Neural cell (in vitro differentiated cells): ENCODE results near the gene CHTF8.

Source experiments
- EP300 ChIP-seq: fragments of 450-650 bp; conservative IDR thresholded peaks from 2 replicates; pipeline ENCODE4 v1.6.1; 2014; ENCODE audit warnings: antibody characterized with exemption, mild to moderate bottlenecking, moderate library complexity; ENCODE audit not compliant: poor library complexity, severe bottlenecking
- EZH2 ChIP-seq: fragments of 200-600, 300-800 bp; shearing (Covaris generic), sonication (generic); IDR thresholded peaks from 2 replicates; pipeline ENCODE4 v1.6.1; 2014; ENCODE audit warnings: antibody characterized with exemption, low read length, borderline replicate concordance, mild to moderate bottlenecking; ENCODE audit not compliant: insufficient read depth, poor library complexity, severe bottlenecking
- POLR2AphosphoS5 ChIP-seq: IDR thresholded peaks from 2 replicates; pipeline ENCODE4 v1.6.1; 2012
- RAD21 ChIP-seq: fragments of 450-650 bp; conservative IDR thresholded peaks from 2 replicates; pipeline ENCODE4 v1.6.1; 2014; ENCODE audit warnings: antibody characterized with exemption, mild to moderate bottlenecking, moderate library complexity
- SMC3 ChIP-seq: fragments of 450-650 bp; conservative IDR thresholded peaks from 2 replicates; pipeline ENCODE4 v1.6.1; 2014; ENCODE audit warnings: antibody characterized with exemption, mild to moderate bottlenecking, moderate library complexity; ENCODE audit not compliant: poor library complexity
- TAF1 ChIP-seq: IDR thresholded peaks from 2 replicates; pipeline ENCODE4 v1.6.1; 2012; ENCODE audit warnings: low read depth
- TF ChIP-seq, protein P1 (sequence below): fragments of 450-650 bp; IDR thresholded peaks from 2 replicates; pipeline ENCODE4 v1.5.1; 2014; ENCODE audit warnings: antibody characterized with exemption, mild to moderate bottlenecking, moderate library complexity; ENCODE audit not compliant: poor library complexity, severe bottlenecking
- TF ChIP-seq, protein P2 (sequence below): IDR thresholded peaks from 2 replicates; pipeline ENCODE4 v1.6.1; 2012; ENCODE audit warnings: borderline replicate concordance

DNA sequence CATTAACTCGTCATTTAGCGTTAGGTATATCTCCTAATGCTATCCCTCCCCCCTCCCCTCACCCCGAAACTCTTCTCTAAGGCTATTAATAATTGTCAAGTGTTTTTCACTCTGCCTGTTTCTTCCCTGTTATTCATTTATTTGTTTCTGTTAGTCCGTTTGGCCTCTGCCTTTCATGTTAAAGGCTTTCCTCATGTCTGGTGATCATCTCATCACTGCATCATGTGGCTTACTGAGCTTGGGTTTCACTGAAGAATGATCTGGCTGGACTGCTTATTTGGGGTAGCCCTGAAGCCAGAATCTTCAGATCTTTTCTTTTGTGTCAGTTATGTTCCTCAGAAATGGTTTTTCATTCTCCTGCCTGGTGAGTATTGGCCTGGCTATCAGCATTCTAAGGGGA lies 9.5 kb upstream of the CHTF8 start:
- TF ChIP-seq EP300 (no peak), POLR2AphosphoS5 (no peak), TAF1 (no peak), EZH2 (no peak), SMC3 (no peak), RAD21 (no peak)
- TF ChIP-seq, protein P1, sequence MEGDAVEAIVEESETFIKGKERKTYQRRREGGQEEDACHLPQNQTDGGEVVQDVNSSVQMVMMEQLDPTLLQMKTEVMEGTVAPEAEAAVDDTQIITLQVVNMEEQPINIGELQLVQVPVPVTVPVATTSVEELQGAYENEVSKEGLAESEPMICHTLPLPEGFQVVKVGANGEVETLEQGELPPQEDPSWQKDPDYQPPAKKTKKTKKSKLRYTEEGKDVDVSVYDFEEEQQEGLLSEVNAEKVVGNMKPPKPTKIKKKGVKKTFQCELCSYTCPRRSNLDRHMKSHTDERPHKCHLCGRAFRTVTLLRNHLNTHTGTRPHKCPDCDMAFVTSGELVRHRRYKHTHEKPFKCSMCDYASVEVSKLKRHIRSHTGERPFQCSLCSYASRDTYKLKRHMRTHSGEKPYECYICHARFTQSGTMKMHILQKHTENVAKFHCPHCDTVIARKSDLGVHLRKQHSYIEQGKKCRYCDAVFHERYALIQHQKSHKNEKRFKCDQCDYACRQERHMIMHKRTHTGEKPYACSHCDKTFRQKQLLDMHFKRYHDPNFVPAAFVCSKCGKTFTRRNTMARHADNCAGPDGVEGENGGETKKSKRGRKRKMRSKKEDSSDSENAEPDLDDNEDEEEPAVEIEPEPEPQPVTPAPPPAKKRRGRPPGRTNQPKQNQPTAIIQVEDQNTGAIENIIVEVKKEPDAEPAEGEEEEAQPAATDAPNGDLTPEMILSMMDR: no peak
- TF ChIP-seq, protein P2, sequence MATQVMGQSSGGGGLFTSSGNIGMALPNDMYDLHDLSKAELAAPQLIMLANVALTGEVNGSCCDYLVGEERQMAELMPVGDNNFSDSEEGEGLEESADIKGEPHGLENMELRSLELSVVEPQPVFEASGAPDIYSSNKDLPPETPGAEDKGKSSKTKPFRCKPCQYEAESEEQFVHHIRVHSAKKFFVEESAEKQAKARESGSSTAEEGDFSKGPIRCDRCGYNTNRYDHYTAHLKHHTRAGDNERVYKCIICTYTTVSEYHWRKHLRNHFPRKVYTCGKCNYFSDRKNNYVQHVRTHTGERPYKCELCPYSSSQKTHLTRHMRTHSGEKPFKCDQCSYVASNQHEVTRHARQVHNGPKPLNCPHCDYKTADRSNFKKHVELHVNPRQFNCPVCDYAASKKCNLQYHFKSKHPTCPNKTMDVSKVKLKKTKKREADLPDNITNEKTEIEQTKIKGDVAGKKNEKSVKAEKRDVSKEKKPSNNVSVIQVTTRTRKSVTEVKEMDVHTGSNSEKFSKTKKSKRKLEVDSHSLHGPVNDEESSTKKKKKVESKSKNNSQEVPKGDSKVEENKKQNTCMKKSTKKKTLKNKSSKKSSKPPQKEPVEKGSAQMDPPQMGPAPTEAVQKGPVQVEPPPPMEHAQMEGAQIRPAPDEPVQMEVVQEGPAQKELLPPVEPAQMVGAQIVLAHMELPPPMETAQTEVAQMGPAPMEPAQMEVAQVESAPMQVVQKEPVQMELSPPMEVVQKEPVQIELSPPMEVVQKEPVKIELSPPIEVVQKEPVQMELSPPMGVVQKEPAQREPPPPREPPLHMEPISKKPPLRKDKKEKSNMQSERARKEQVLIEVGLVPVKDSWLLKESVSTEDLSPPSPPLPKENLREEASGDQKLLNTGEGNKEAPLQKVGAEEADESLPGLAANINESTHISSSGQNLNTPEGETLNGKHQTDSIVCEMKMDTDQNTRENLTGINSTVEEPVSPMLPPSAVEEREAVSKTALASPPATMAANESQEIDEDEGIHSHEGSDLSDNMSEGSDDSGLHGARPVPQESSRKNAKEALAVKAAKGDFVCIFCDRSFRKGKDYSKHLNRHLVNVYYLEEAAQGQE: no peak
